A549 (cell line): ENCODE measurements around the gene ANO4.

ENCODE experiments used
- CTCF ChIP-seq: fragments of >200 bp; sonication (Bioruptor Twin); formaldehyde crosslinking; IDR thresholded peaks from 3 replicates; pipeline ENCODE4 v1.5.1; 2016
- JUNB ChIP-seq: fragments of >200 bp; sonication (Bioruptor Twin); formaldehyde crosslinking; IDR thresholded peaks from 2 replicates; pipeline ENCODE4 v1.6.1; 2016
- MAFK ChIP-seq: fragments of 450-650 bp; IDR thresholded peaks from 2 replicates; pipeline ENCODE4 v1.6.1; 2014; ENCODE audit not compliant: partially characterized antibody
- POLR2A ChIP-seq: IDR thresholded peaks from 2 replicates; pipeline ENCODE4 v1.6.1; 2012; ENCODE audit warnings: mild to moderate bottlenecking, low read length
- RCOR1 ChIP-seq: fragments of 150-350 bp; IDR thresholded peaks from 2 replicates; pipeline ENCODE4 v1.6.1; 2014; ENCODE audit warnings: antibody characterized with exemption, low read length, low read depth
- RFX5 ChIP-seq: fragments of 450-650 bp; IDR thresholded peaks from 2 replicates; pipeline ENCODE4 v1.7.1; 2014; ENCODE audit warnings: antibody characterized with exemption, mild to moderate bottlenecking, moderate library complexity
- SMC3 ChIP-seq: fragments of >200 bp; sonication (Bioruptor Twin); formaldehyde crosslinking; IDR thresholded peaks from 3 replicates; pipeline ENCODE4 v1.6.1; 2018; ENCODE audit warnings: inconsistent platforms
- TF ChIP-seq, protein P1 (sequence below): fragments of 250-450 bp; sonication (Bioruptor Pico); IDR thresholded peaks from 2 replicates; pipeline ENCODE4 v1.5.0; 2021; ENCODE audit warnings: mild to moderate bottlenecking, moderate library complexity, borderline replicate concordance
- TF ChIP-seq, protein P2 (sequence below): IDR thresholded peaks from 2 replicates; pipeline ENCODE4 v1.6.1; 2012
- TF ChIP-seq, protein P3 (sequence below): fragments of 200-600 bp; sonication (generic); IDR thresholded peaks from 2 replicates; pipeline ENCODE4 v1.6.1; 2016; ENCODE audit warnings: antibody characterized with exemption, mild to moderate bottlenecking, moderate library complexity

DNA sequence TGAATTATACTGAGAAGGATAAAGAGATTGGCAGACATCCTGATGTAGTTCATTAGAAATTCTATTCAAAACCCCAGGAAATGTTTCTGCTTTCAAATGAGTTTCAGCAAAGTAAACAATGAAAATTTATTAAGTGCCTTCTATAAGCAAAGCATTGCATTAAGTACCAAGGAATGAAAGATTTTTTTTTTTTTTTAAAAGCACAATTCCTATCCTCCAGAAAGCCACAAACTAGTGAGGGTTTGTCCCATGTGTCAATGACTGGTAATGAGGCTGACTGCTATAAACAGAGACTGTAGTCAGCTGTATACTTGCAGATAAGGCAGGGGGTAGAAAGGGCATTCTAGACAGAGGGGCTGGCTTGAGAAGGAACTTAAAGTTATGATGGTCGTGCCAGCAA, 6.7 kb downstream of the ANO4 start:
- TF ChIP-seq, protein P1, sequence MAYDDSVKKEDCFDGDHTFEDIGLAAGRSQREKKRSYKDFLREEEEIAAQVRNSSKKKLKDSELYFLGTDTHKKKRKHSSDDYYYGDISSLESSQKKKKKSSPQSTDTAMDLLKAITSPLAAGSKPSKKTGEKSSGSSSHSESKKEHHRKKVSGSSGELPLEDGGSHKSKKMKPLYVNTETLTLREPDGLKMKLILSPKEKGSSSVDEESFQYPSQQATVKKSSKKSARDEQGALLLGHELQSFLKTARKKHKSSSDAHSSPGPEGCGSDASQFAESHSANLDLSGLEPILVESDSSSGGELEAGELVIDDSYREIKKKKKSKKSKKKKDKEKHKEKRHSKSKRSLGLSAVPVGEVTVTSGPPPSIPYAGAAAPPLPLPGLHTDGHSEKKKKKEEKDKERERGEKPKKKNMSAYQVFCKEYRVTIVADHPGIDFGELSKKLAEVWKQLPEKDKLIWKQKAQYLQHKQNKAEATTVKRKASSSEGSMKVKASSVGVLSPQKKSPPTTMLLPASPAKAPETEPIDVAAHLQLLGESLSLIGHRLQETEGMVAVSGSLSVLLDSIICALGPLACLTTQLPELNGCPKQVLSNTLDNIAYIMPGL (CRISPR knock-in tag): no peak
- TF ChIP-seq CTCF (no peak), JUNB (no peak), POLR2A (no peak), RCOR1 (no peak), RFX5 (no peak), SMC3 (no peak), MAFK (no peak)
- TF ChIP-seq, protein P2, sequence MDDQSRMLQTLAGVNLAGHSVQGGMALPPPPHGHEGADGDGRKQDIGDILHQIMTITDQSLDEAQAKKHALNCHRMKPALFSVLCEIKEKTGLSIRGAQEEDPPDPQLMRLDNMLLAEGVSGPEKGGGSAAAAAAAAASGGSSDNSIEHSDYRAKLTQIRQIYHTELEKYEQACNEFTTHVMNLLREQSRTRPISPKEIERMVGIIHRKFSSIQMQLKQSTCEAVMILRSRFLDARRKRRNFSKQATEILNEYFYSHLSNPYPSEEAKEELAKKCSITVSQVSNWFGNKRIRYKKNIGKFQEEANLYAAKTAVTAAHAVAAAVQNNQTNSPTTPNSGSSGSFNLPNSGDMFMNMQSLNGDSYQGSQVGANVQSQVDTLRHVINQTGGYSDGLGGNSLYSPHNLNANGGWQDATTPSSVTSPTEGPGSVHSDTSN: no peak
- TF ChIP-seq, protein P3, sequence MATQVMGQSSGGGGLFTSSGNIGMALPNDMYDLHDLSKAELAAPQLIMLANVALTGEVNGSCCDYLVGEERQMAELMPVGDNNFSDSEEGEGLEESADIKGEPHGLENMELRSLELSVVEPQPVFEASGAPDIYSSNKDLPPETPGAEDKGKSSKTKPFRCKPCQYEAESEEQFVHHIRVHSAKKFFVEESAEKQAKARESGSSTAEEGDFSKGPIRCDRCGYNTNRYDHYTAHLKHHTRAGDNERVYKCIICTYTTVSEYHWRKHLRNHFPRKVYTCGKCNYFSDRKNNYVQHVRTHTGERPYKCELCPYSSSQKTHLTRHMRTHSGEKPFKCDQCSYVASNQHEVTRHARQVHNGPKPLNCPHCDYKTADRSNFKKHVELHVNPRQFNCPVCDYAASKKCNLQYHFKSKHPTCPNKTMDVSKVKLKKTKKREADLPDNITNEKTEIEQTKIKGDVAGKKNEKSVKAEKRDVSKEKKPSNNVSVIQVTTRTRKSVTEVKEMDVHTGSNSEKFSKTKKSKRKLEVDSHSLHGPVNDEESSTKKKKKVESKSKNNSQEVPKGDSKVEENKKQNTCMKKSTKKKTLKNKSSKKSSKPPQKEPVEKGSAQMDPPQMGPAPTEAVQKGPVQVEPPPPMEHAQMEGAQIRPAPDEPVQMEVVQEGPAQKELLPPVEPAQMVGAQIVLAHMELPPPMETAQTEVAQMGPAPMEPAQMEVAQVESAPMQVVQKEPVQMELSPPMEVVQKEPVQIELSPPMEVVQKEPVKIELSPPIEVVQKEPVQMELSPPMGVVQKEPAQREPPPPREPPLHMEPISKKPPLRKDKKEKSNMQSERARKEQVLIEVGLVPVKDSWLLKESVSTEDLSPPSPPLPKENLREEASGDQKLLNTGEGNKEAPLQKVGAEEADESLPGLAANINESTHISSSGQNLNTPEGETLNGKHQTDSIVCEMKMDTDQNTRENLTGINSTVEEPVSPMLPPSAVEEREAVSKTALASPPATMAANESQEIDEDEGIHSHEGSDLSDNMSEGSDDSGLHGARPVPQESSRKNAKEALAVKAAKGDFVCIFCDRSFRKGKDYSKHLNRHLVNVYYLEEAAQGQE: no peak
